Naive thymus-derived CD4-positive, alpha-beta T cell (primary cell): ENCODE measurements around the gene TCTN1. TPM values are rescaled to one million over a fixed set of nuclear protein-coding genes. Genes with fewer than 3 reads are reported as not detected.
A peak's percentile ranks its signal among the peaks of the same experiment; 100 is the strongest.
"Not testable (repeated sequence)": the region's sequence is repeated elsewhere in the genome, so short reads cannot be mapped to it uniquely, and the experiment has no call there.

ENCODE experiments used
- ATAC-seq: fragments of 150-1000 bp; cut with Tn5 transposase; 2 replicates; pipeline ENCODE4 v1.10.0; 2021; ENCODE audit warnings: mild to moderate bottlenecking, moderate library complexity
- CTCF ChIA-PET: fragments of 350-600 bp; sonication (Branson Sonifier 250); formaldehyde crosslinking; loops from one replicate; lab custom pipeline; 2021; ENCODE audit warnings: antibody characterized with exemption; lab: Charles Lee
- POLR2A ChIA-PET: fragments of 350-600 bp; sonication (Branson Sonifier 250); formaldehyde crosslinking; loops from one replicate; lab custom pipeline; 2021; ENCODE audit warnings: antibody characterized with exemption, inconsistent platforms; lab: Charles Lee
- DNase-seq, 9 donors: peaks; one replicate each; pipeline versions ENCODE4 v3.0.0 to v3.0.0-alpha.2; 2020 to 2022; ENCODE audit warnings: mixed read lengths in 1 of 9
- H3K27ac ChIP-seq: one replicate; pipeline ENCODE4 v1.7.0; 2013; ENCODE audit warnings: mild to moderate bottlenecking, low read depth, low read length, moderate library complexity
- H3K27me3 ChIP-seq, 2 donors: one replicate each; pipeline ENCODE4 v1.7.0; 2013; ENCODE audit warnings: low read length in 2 of 2, mild to moderate bottlenecking in 2 of 2, moderate library complexity in 2 of 2; ENCODE audit not compliant: control insufficient read depth in 2 of 2, insufficient read depth in 2 of 2
- H3K36me3 ChIP-seq, 3 experiments: 1 replicate in 2 of 3; 2 replicates in 1 of 3; pipeline ENCODE4 v1.7.0; 2013; ENCODE audit warnings: low read length in 3 of 3, mild to moderate bottlenecking in 3 of 3, moderate library complexity in 1 of 3; ENCODE audit not compliant: insufficient read depth in 3 of 3, control insufficient read depth in 2 of 3
- H3K4me1 ChIP-seq, 2 donors: one replicate each; pipeline ENCODE4 v1.7.0; 2013; ENCODE audit warnings: low read length in 2 of 2, mild to moderate bottlenecking in 2 of 2, moderate library complexity in 1 of 2; ENCODE audit not compliant: control insufficient read depth in 2 of 2, insufficient read depth in 2 of 2
- H3K4me3 ChIP-seq: 2 replicates; pipeline ENCODE4 v1.7.0; 2013; ENCODE audit warnings: mild to moderate bottlenecking, low read length
- H3K9me3 ChIP-seq, 3 experiments: 1 replicate in 2 of 3; 2 replicates in 1 of 3; pipeline ENCODE4 v1.7.0; 2013; ENCODE audit warnings: low read length in 3 of 3; ENCODE audit not compliant: control insufficient read depth in 2 of 3
- H3K27ac Mint-ChIP-seq, 9 donors: one replicate each; pipeline ENCODE4 v1.8.0; 2020 to 2022; ENCODE audit warnings: mixed read lengths in 9 of 9, mild to moderate bottlenecking in 8 of 9, moderate library complexity in 5 of 9, inconsistent platforms in 2 of 9
- H3K27me3 Mint-ChIP-seq, 5 donors: one replicate each; pipeline ENCODE4 v1.8.0; 2021 to 2022; ENCODE audit warnings: mixed read lengths in 5 of 5, mild to moderate bottlenecking in 1 of 5
- H3K36me3 Mint-ChIP-seq, 5 donors: one replicate each; pipeline ENCODE4 v1.8.0; 2020 to 2022; ENCODE audit warnings: mixed read lengths in 5 of 5, mild to moderate bottlenecking in 3 of 5, inconsistent platforms in 1 of 5
- H3K4me1 Mint-ChIP-seq, 7 donors: one replicate each; pipeline ENCODE4 v1.8.0; 2020 to 2022; ENCODE audit warnings: mixed read lengths in 7 of 7, mild to moderate bottlenecking in 3 of 7, inconsistent platforms in 1 of 7
- H3K4me3 Mint-ChIP-seq, 10 donors: one replicate each; pipeline ENCODE4 v1.8.0; 2020 to 2022; ENCODE audit warnings: mild to moderate bottlenecking in 10 of 10, mixed read lengths in 10 of 10, moderate library complexity in 6 of 10, inconsistent platforms in 2 of 10
- H3K9me3 Mint-ChIP-seq, 11 donors: one replicate each; pipeline ENCODE4 v1.8.0; 2020 to 2022; ENCODE audit warnings: mixed read lengths in 11 of 11, mild to moderate bottlenecking in 4 of 11, inconsistent platforms in 1 of 11, moderate library complexity in 1 of 11
- intact Hi-C, 2 donors: fragments of 100-400 bp; cut with micrococcal nuclease; formaldehyde crosslinking; loops; one replicate each; pipeline ENCODE4 v1.15.1; 2023
- polyA plus RNA-seq, 2 donors: library from polyadenylated mRNA; unstranded; fragments of 300-500 nt; fragmentation: Illumina TruSeq; gene quantifications; one replicate each; pipeline ENCODE4 v1.2.3, GENCODE V29; 2021
- total RNA-seq, 6 experiments: library from RNA in 5 of 6; stranded (reverse) in 5 of 6; gene quantifications; 1 replicate in 5 of 6; 2 replicates in 1 of 6; pipeline ENCODE4 v1.2.3 and lab custom pipeline; 2021 to 2026

TCTN1 gene
- total and polyA plus RNA-seq, 7 experiments from 2014 or later: 4.2 to 13.0 (median 8.8) TPM

DNA sequence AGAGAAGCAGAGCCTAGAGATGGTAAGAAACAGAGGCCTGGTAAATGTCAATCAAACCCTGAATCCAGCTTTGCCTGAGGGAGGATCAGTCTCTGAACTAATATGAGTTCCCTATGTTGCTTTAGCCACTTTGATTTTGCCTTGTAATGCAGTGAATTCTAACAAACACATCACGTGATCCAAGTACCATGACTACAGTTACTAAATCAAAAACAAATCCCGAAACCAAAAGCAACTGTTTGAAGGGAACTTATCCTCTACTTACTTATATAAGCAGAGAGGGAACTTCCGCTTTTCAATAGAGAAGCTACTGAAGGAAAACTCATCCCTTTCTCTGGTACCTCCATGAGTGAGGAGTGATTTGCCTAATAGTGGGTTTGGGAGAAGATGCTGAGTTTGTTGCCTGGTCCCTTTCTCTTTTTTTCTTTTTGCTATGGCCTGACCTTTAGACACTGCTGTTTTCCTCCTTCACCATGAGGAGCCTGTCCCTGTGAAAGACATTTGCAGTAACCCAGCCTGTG is 23.1 kb upstream of the TCTN1 start:
- H3K36me3 ChIP-seq: no peaks in the 10 kb centered on the region
- ChIA-PET POLR2A (interaction anchor here (1.2 to 2.3 kb wide), 5 partner anchors 9 to 122 kb away, joined by 3 to 8 read pairs (median 5); partner anchors contain the start of gene FAM216A), CTCF (interaction anchor here (0.6 to 2.7 kb wide), 4 partner anchors 8 to 119 kb away, joined by 3 to 18 read pairs (median 4); no protein-coding TSS in a partner anchor)
- no peaks in the 10 kb centered on the region for H3K9me3 ChIP-seq
- Mint-ChIP-seq H3K4me1 (peaks cover 14 to 37% (median 34%) of the 10 kb centered on the region in 7 donors), H3K9me3 (no peaks in the 10 kb centered on the region), H3K27ac (peak overlapping the region; percentile 91 to 98 (median 95)), H3K4me3 (peak overlapping the region; percentile 2 to 73 (median 62)), H3K27me3 (no peaks in the 10 kb centered on the region), H3K36me3 (no peaks in the 10 kb centered on the region)
- peaks cover 2 to 29% of the 10 kb centered on the region in 2 donors for H3K4me1 ChIP-seq
- intact Hi-C loops: loop anchor here (1.0 kb wide), 3 partner anchors 8 to 13 kb away; partner anchors contain the start of gene PPTC7 (in 2 of the 2)
- ATAC-seq (peak; percentile 94), DNase-seq (peak in 7 of 9 donors; percentile 53 to 81 (median 74))
- no peaks in the 10 kb centered on the region for H3K27me3 ChIP-seq
- H3K27ac ChIP-seq: peak overlapping the region; percentile 76
- peak overlapping the region; percentile 8 for H3K4me3 ChIP-seq

DNA sequence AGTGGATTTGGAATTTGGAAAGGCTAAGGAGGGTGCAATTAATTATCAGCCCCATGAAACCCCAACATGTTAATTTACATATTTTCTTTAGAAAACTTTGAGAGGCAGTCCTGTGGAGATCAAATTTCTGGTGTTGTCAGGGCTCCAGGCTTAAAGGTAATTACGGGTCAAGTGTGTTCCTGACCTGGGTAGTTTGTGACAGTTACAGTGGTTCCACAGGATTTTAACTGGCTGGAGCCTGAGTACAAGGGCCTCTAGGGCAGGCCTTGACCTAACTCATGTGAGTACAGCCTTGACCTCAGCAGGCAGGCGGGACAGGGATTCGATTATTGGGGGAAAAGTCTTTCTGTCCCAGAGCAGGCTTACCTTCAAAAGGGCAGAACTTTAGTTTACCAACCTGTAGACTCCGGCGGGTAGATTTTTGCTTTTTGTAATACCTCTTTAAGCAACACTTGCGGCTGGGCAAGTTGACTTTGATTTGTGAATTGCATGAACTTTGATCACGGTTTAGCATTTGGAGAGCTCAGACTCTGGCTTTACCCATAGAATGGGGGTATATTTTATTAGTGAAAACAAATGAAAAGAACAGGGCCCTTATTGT is 22.4 kb upstream of the TCTN1 start:
- H3K4me3 ChIP-seq: no peak overlapping the region
- intact Hi-C loops: loop anchor here (1.0 kb wide), 2 partner anchors 8 to 13 kb away; partner anchors contain the start of gene PPTC7 (in 2 of the 2)
- peaks cover 0 to 27% of the 10 kb centered on the region in 2 donors for H3K4me1 ChIP-seq
- Mint-ChIP-seq H3K27ac (peak overlapping the region; percentile 91 to 98 (median 95)), H3K36me3 (no peaks in the 10 kb centered on the region), H3K27me3 (no peaks in the 10 kb centered on the region), H3K4me3 (peak overlapping the region in 8 of 10 donors; percentile 4 to 73 (median 47)), H3K9me3 (no peaks in the 10 kb centered on the region), H3K4me1 (peaks cover 14 to 33% (median 31%) of the 10 kb centered on the region in 7 donors)
- H3K27me3 ChIP-seq: no peaks in the 10 kb centered on the region
- no peak for DNase-seq
- H3K36me3 ChIP-seq: no peaks in the 10 kb centered on the region
- no peak for ATAC-seq
- POLR2A ChIA-PET: interaction anchor here (0.6 to 2.3 kb wide), 5 partner anchors 8 to 122 kb away, joined by 3 to 8 read pairs (median 4); partner anchors contain the start of gene FAM216A
- no peaks in the 10 kb centered on the region for H3K9me3 ChIP-seq
- peak overlapping the region; percentile 76 for H3K27ac ChIP-seq
- CTCF ChIA-PET: interaction anchor here (0.6 to 2.7 kb wide), 2 partner anchors 9 to 119 kb away, joined by 4 to 18 read pairs; no protein-coding TSS in a partner anchor

DNA sequence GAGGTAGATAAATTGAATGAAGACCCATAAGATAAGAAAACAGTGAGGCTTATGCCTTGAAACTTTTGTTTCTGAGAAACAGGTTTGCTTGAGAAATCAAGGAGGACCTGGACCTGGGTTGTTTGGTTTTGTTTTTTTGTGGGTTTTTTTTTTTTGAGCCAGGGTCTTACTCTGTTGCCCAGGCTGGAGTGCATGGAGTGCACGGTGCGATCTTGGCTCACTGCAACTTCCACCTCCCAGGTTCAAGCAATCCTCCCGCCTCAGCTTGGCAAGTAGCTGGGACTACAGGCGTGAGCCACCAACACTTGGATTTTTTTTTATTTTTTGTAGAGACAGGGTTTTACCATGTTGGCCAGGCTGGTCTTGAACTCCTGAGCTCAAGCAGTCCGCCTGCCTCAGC is 21.9 kb upstream of the TCTN1 start:
- Mint-ChIP-seq H3K36me3 (no peaks in the 10 kb centered on the region), H3K27me3 (no peaks in the 10 kb centered on the region), H3K27ac (peak overlapping the region; percentile 91 to 98 (median 95)), H3K4me3 (peak overlapping the region in 5 of 10 donors; percentile 4 to 73 (median 25)), H3K4me1 (peaks cover 14 to 32% (median 30%) of the 10 kb centered on the region in 7 donors), H3K9me3 (no peaks in the 10 kb centered on the region)
- Histone ChIP-seq H3K9me3 (no peaks in the 10 kb centered on the region), H3K4me1 (peaks cover 0 to 27% of the 10 kb centered on the region in 2 donors), H3K27ac (peak overlapping the region; percentile 76), H3K36me3 (no peaks in the 10 kb centered on the region), H3K27me3 (no peaks in the 10 kb centered on the region), H3K4me3 (no peak overlapping the region)
- ATAC-seq (no peak), DNase-seq (no peak)
- CTCF ChIA-PET: no interaction called here
- POLR2A ChIA-PET: interaction anchor here (0.7 to 1.3 kb wide), 3 partner anchors 11 to 149 kb away, joined by 3 to 4 read pairs (median 3); no protein-coding TSS in a partner anchor
- intact Hi-C loops: no loop called here

DNA sequence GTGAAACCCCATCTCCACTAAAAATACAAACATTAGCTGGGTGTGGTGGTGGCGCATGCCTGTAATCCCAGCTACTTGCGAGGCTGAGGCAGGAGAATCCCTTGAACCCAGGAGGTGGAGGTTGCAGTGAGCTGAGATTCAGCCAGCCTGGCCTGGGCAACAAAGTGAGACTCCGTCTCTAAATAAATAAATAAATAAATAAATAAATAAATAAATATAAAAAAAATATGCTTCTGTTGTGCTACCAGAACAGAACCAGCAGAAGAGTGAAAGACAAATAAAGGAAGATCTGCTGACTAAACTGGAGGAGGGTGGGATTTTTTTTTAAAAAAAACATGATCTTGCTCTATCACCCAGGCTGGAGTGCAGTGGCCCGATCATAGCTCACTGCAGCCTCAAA is 21.0 kb upstream of the TCTN1 start:
- H3K4me1 ChIP-seq: peaks cover 0 to 27% of the 10 kb centered on the region in 2 donors
- H3K9me3 Mint-ChIP-seq, H3K27ac ChIP-seq, H3K4me3 Mint-ChIP-seq, H3K4me3 ChIP-seq, H3K27me3 Mint-ChIP-seq, ATAC-seq, H3K9me3 ChIP-seq, H3K36me3 Mint-ChIP-seq, H3K27me3 ChIP-seq, intact Hi-C loops, DNase-seq, H3K36me3 ChIP-seq: not testable (repeated sequence)
- POLR2A ChIA-PET: interaction anchor here (1.2 kb wide), 1 partner anchor 12 kb away, joined by 3 read pairs; no protein-coding TSS in a partner anchor
- CTCF ChIA-PET: interaction anchor here (0.6 to 1.0 kb wide), 2 partner anchors 14 to 138 kb away, joined by 3 read pairs; no protein-coding TSS in a partner anchor
- Mint-ChIP-seq H3K4me1 (peaks cover 14 to 30% (median 28%) of the 10 kb centered on the region in 7 donors), H3K27ac (peak overlapping the region in 3 of 9 donors; percentile 41 to 72 (median 52))

DNA sequence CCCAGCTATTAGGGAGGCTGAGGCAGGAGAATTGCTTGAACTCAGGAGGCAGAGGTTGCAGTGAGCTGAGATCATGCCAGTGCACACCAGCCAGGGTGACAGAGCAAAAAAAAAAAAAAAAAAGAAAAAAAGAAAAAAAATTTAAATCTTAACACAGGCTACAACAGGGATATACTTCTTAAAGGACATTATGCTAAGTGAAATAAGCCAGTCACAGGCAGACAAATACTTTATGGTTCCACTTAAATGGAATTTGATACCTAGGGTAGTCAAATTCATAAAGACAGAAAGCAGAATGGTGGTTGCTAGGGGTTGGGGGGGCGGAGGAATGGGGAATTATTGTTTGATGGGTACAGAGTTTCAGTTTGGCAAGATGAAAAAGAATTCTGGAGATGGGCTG is 16.0 kb upstream of the TCTN1 start:
- Histone ChIP-seq H3K36me3 (no peaks in the 10 kb centered on the region), H3K9me3 (no peaks in the 10 kb centered on the region), H3K27me3 (no peaks in the 10 kb centered on the region), H3K4me3 (no peak overlapping the region), H3K4me1 (no peaks in the 10 kb centered on the region), H3K27ac (no peak overlapping the region)
- Mint-ChIP-seq H3K27me3 (no peaks in the 10 kb centered on the region), H3K4me3 (no peak overlapping the region), H3K27ac (peak overlapping the region in 1 of 9 donors; percentile 59), H3K4me1 (peaks cover 3 to 14% (median 10%) of the 10 kb centered on the region in 7 donors), H3K9me3 (no peaks in the 10 kb centered on the region), H3K36me3 (no peaks in the 10 kb centered on the region)
- ATAC-seq: no peak
- intact Hi-C loops: no loop called here
- DNase-seq: no peak
- ChIA-PET POLR2A (no interaction called here), CTCF (interaction anchor here (1.3 to 8.8 kb wide), 3 partner anchors 8 to 44 kb away, joined by 3 to 171 read pairs (median 4); no protein-coding TSS in a partner anchor)

DNA sequence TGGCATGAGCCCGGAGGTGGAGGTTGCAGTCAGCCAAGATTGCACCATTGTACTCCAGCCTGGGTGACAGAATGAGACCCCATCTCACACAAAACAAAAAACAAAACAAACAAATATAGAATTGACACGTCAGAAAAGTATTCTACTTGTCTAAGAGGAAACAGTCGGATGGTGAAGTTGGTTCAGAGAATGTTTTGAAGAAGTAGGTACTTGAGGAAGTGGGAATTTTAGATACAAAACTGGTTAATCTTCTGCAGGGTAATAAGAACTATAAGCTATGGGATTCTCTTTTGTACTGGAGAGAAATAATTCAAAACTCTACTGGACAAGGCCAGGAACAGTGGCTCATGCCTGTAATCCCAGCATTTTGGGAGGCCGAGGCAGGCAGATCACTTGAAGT is 14.6 kb upstream of the TCTN1 start:
- Mint-ChIP-seq H3K27ac (peak overlapping the region in 3 of 9 donors; percentile 18 to 75 (median 24)), H3K36me3 (no peaks in the 10 kb centered on the region), H3K4me1 (peaks cover 3 to 16% (median 10%) of the 10 kb centered on the region in 7 donors), H3K4me3 (no peak overlapping the region), H3K9me3 (no peaks in the 10 kb centered on the region), H3K27me3 (no peaks in the 10 kb centered on the region)
- H3K36me3 ChIP-seq: no peaks in the 10 kb centered on the region
- ATAC-seq (no peak), DNase-seq (no peak)
- no peak overlapping the region for H3K4me3 ChIP-seq
- CTCF ChIA-PET: interaction anchor here (0.7 to 8.8 kb wide), 18 partner anchors 9 to 1021 kb away, joined by 3 to 171 read pairs (median 8); partner anchors contain the start of genes ARPC3, FAM216A, GPN3 and TCTN1
- intact Hi-C loops: no loop called here
- no peaks in the 10 kb centered on the region for H3K9me3 ChIP-seq
- no peak overlapping the region for H3K27ac ChIP-seq
- POLR2A ChIA-PET: interaction anchor here (0.9 to 4.1 kb wide), 7 partner anchors 8 to 151 kb away, joined by 3 to 38 read pairs (median 5); partner anchors contain the start of genes ARPC3, FAM216A and GPN3
- no peaks in the 10 kb centered on the region for H3K4me1 ChIP-seq
- H3K27me3 ChIP-seq: no peaks in the 10 kb centered on the region
